ENCODE results near the gene MTHFR. TPM values are rescaled to one million over a fixed set of nuclear protein-coding genes. Genes with fewer than 3 reads are reported as not detected.

The MTHFR gene
- total and polyA plus RNA-seq, 2 of the 8 experiments (the other 6 are each of a cell fraction or from before 2014, with no cell fraction given) = 8.7 to 18.5 TPM

GRCh38 chr1:11783556-11783955 lies 22.2 kb downstream of the MTHFR start:
- Histone ChIP-seq H3K4ac (replicated peaks; ENCODE audit: insufficient read length, low read depth, low read length) (peak overlapping the region; percentile 21), H3K4me3 (ENCODE audit: extremely low read depth in 1 of 4, insufficient read depth in 2 of 4, low read depth in 3 of 4, low read length in 4 of 4) (no peak overlapping the region), H3K4me2 (ENCODE audit: insufficient read depth in 1 of 2, low read depth in 2 of 2, low read length in 2 of 2) (no peak overlapping the region), H3K27me3 (replicated peaks in 1 of 4; ENCODE audit: control insufficient read depth in 3 of 4, extremely low read depth in 1 of 4, insufficient read depth in 3 of 4, low read length in 3 of 4) (no peaks in the 10 kb centered on the region), H3K36me3 (ENCODE audit: control insufficient read depth in 2 of 4, insufficient read depth in 4 of 4, low read length in 3 of 4) (no peaks in the 10 kb centered on the region), H3K4me1 (replicated peaks in 1 of 4; ENCODE audit: control insufficient read depth in 3 of 4, insufficient read depth in 4 of 4, low read length in 3 of 4) (peaks cover 7 to 34% (median 25%) of the 10 kb centered on the region in 4 experiments), H3K9ac (replicated peaks in 1 of 4; ENCODE audit: extremely low read depth in 1 of 4, low read depth in 3 of 4, low read length in 3 of 4) (no peak overlapping the region), H3K79me2 (ENCODE audit: control insufficient read depth in 1 of 2, insufficient read depth in 2 of 2, low read length in 2 of 2) (no peaks in the 10 kb centered on the region), H2BK20ac (ENCODE audit: low read length) (0 out of 2 replicates have a peak overlapping the region, but pooled peaks have one; percentile 61), H2AK5ac (ENCODE audit: low read depth, low read length) (no peak overlapping the region), H4K5ac (ENCODE audit: insufficient read length, low read depth, low read length) (no peak overlapping the region), H4K91ac (replicated peaks; ENCODE audit: insufficient read length, low read length) (no peak overlapping the region), H3K23ac (ENCODE audit: insufficient read length) (no peak overlapping the region), H2BK12ac (ENCODE audit: low read depth, low read length) (no peak overlapping the region), H3K79me1 (ENCODE audit: low read depth, low read length) (no peaks in the 10 kb centered on the region), H3K56ac (replicated peaks; ENCODE audit: insufficient read length, low read depth, low read length) (no peak overlapping the region), H2BK120ac (replicated peaks; ENCODE audit: low read depth, low read length) (no peak overlapping the region), H4K8ac (ENCODE audit: extremely low read depth, insufficient read depth, low read length) (peak overlapping the region; percentile 45), H4K20me1 (replicated peaks in 1 of 2; ENCODE audit: control insufficient read depth in 1 of 2, insufficient read depth in 2 of 2, low read length in 2 of 2) (no peaks in the 10 kb centered on the region), H2BK5ac (ENCODE audit: low read depth, low read length) (0 out of 2 replicates have a peak overlapping the region, but pooled peaks have one; percentile 88), H3K23me2 (ENCODE audit: low read depth, low read length) (no peaks in the 10 kb centered on the region), H3K18ac (ENCODE audit: extremely low read depth, low read length) (no peak overlapping the region), H2AFZ (ENCODE audit: low read length) (no peak overlapping the region), H3K9me3 (ENCODE audit: insufficient read depth in 2 of 2, low read depth in 1 of 2, low read length in 1 of 2) (no peaks in the 10 kb centered on the region), H3K14ac (ENCODE audit: insufficient read length) (no peak overlapping the region), H3K27ac (ENCODE audit: low read depth, low read length) (no peak overlapping the region), H2BK15ac (ENCODE audit: low read length) (0 out of 2 replicates have a peak overlapping the region, but pooled peaks have one; percentile 46)
- WGBS, 2 experiments (ENCODE audit: extremely low coverage in 1 of 2, insufficient coverage in 1 of 2, insufficient read length in 1 of 2, insufficient replicate concordance in 2 of 2, low coverage in 1 of 2, low lambda C conversion rate in 2 of 2, missing lambda C conversion rate in 1 of 2) = 89% methylated on average over 6 of the region's 6 CpGs; no CpG with 5 or more reads in 1 of the 2 experiments
- ChIA-PET CTCF (ENCODE audit: partially characterized antibody) (interaction anchor here (0.6 kb wide), 1 partner anchor 39 kb away, joined by 3 read pairs; no protein-coding TSS in a partner anchor), POLR2A (ENCODE audit: partially characterized antibody) (interaction anchor here (1.0 kb wide), 1 partner anchor 22 kb away, joined by 3 read pairs; the partner anchor contains the start of genes CLCN6 and MTHFR)
- no peak for FAIRE-seq
- DNase-seq (ENCODE audit: low read depth in 1 of 2, low spot score in 2 of 2) = no peak
- TF ChIP-seq SIRT6 (IDR thresholded peaks at IDR 0.05; ENCODE audit: low read length) (no peak), NRF1 (IDR thresholded peaks at IDR 0.05; ENCODE audit: low read depth, low read length) (no peak), TAF7 (optimal IDR thresholded peaks at IDR 0.05; ENCODE audit: borderline replicate concordance, low read depth, low read length) (no peak), TCF12 (IDR thresholded peaks at IDR 0.05; ENCODE audit: low read depth, low read length) (no peak), SP2 (IDR thresholded peaks at IDR 0.05; ENCODE audit: low read length) (no peak), ATF2 (IDR thresholded peaks at IDR 0.05; ENCODE audit: low read length) (no peak), KDM4A (IDR thresholded peaks at IDR 0.05; ENCODE audit: low read depth, low read length, severe bottlenecking) (no peak), SP4 (IDR thresholded peaks at IDR 0.05; ENCODE audit: low read length) (no peak), YY1 (IDR thresholded peaks at IDR 0.05; ENCODE audit: low read depth, low read length) (no peak), SRF (IDR thresholded peaks at IDR 0.05; ENCODE audit: low read depth, low read length) (no peak), TAF1 (IDR thresholded peaks at IDR 0.05; ENCODE audit: low read depth, low read length) (no peak), MAFK (IDR thresholded peaks at IDR 0.05; ENCODE audit: low read depth, low read length) (no peak), RAD21 (IDR thresholded peaks at IDR 0.05 in 1 of 2, conservative IDR thresholded peaks at IDR 0.05 in 1 of 2; ENCODE audit: low read depth in 2 of 2, low read length in 2 of 2) (no peak)

All from H1 (cell line).